Hepatocyte (in vitro differentiated cells): Measurements from ENCODE around the gene IGLL5.

Source experiments
- EZH2phosphoT487 ChIP-seq: fragments of 200-600 bp; sonication (generic); IDR thresholded peaks from one replicate; pipeline ENCODE4 v1.6.1; 2018; ENCODE audit warnings: antibody characterized with exemption, mild to moderate bottlenecking, low read depth, moderate library complexity; ENCODE audit not compliant: unreplicated experiment, severe bottlenecking
- TF ChIP-seq, protein P1 (sequence below): fragments of 200-600 bp; sonication (generic); IDR thresholded peaks from 2 replicates; pipeline ENCODE4 v1.5.1; 2016; ENCODE audit warnings: antibody characterized with exemption, mild to moderate bottlenecking; ENCODE audit not compliant: poor library complexity

DNA sequence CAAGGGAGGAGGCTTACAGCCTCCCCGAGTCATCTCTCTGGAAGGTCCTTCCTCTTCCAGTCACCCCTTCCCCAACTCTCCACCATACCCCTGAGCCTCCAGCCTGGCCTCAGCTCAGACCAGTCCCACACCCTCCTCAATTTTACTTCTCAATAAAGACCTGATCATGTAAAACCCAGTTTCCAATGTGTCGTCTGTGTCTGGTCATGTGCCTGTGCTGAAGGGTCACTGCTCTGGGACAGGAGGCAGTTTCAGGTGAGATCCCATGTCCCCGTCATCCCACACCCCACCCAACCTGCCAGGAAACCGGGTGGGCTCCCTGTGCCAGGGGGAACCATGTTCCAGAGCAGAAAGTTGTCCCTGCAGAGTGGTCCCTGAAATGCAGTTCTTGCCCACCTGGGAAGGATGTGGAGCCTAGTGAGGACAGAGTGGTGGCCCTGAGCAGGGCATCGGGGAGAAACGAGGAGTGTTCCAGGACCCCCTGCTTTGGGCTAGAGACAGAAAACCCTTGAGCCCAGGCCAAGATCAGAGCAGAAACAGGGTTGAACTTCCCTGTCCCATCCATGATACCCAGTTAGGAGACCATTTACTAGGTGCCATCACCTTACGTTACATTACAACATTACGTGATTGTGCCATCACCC, 19.4 kb downstream of the IGLL5 start:
- TF ChIP-seq, protein P1, sequence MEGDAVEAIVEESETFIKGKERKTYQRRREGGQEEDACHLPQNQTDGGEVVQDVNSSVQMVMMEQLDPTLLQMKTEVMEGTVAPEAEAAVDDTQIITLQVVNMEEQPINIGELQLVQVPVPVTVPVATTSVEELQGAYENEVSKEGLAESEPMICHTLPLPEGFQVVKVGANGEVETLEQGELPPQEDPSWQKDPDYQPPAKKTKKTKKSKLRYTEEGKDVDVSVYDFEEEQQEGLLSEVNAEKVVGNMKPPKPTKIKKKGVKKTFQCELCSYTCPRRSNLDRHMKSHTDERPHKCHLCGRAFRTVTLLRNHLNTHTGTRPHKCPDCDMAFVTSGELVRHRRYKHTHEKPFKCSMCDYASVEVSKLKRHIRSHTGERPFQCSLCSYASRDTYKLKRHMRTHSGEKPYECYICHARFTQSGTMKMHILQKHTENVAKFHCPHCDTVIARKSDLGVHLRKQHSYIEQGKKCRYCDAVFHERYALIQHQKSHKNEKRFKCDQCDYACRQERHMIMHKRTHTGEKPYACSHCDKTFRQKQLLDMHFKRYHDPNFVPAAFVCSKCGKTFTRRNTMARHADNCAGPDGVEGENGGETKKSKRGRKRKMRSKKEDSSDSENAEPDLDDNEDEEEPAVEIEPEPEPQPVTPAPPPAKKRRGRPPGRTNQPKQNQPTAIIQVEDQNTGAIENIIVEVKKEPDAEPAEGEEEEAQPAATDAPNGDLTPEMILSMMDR, result no peak
- TF ChIP-seq EZH2phosphoT487, result no peak
